ENCODE results near the gene CD2AP.
"Not testable (repeated sequence)": the region's sequence is repeated elsewhere in the genome, so short reads cannot be mapped to it uniquely, and the experiment has no call there.

CD2AP gene

DNA sequence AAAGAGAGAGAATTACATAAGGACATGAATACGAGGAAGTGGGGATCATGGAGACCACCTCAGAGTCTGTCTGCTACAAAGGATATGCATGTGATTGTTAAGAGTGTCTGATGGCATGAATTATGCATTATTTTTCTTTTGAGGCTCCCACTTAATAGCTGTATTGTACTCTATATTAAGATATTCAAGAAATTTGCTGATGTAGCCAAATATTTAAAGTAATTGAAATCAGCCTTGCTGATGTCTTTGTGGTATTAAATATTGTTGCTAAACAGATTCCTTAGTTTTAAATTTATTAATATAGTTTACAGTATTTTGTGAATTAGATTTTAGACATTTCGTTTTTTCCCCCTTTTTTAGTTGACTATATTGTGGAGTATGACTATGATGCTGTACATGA, 25.3 kb downstream of the CD2AP start:
- no peak for DNase-seq

DNA sequence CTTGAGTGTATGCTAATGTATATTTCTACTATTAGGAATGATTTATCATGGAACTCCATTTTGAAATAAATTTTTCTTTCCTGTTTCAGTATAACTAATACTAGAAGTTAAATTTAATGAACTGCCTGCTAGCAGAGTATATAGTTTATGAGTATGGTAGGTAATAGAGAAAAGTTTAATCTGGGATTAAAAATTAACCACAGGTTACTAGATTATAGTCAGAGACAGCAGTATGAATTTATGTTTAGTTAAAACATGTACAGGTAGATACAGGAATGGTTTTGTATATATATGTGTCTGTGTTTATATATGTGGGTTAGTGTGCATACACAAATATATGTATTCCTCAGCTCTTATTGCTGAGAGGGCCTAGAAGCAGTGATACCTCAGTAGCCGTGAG, 32.3 kb downstream of the CD2AP start:
- no peak for DNase-seq

GRCh38 chr6:47512872-47513271, 35.3 kb downstream of the CD2AP start:
- no peak for DNase-seq

DNA sequence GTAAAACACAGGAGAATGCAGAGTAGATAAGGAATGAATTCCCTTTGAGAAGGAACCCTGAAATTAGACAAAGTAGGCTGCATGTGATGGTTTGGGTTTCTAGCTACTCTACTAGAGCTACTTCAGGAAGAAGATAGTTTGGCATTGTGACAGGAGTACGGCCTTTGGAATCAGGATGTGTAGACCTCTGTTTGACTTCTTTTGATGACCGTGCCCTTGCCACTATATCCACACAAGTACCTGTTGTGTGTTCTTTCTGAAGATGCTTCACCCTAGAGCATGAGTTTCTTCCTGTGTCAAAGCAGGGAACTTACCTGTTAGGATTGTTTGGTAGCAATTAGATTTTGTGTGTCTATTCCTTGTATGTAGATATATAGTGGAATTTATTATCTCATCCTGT, 41.7 kb downstream of the CD2AP start:
- no peak for DNase-seq

- no peak for DNase-seq
Measured at GRCh38 chr6:47520282-47520681, 42.7 kb downstream of the CD2AP start.

DNA sequence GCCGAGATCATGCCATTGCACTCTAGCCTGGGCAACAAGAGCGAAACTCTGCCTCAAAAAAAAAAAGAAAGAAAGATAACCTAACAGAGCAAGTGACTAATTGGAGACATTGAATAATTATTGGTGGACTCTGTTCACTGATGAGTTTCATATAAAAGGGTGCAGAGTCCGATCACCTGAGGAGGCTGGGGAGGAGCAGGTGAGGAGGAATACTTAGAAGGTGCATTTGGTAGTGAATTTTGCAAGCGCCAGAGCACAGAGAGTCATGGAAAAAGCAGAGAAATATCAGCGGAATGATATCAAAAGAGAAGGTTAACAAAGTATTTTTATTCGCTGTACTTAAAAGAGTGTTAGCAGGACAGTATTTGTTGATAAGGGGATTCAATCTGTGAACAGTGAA, 44.4 kb downstream of the CD2AP start:
- DNase-seq: no peak

- no peak for DNase-seq
Measured at GRCh38 chr6:47524136-47524845, 46.7 kb downstream of the CD2AP start.

DNA sequence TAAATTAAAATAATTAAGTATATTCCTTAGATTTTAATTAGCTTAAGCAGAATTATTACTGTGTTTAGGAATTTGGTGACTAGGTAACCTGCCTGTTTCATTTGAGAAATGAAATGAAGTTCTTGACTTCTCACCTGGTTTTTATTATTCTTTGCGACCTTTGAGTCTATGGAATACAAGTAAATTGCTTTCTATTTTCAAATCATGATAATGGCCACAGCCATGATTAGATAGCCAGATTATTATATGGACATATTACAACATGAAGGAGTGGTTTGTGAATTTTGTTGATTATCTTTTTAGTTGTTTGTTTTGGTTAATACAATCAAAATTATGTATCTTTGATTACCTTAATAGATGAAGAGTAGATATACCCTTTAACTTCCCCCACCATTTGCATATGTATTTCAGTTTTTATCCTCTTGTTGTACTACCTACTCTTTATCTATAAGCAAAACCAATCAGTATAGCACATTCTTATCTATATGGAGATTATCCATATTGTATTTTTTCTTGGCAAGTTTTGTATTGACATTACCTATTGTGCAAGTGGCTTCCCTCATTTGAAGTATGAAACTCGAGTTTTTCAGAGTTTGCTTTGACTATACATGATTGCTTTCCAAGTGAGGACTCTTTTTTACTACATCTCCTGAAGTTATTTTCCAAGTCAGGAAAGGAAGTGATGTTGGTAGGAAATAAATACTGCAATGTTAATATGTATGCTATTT, 47.9 kb downstream of the CD2AP start:
- no peak for DNase-seq

DNA sequence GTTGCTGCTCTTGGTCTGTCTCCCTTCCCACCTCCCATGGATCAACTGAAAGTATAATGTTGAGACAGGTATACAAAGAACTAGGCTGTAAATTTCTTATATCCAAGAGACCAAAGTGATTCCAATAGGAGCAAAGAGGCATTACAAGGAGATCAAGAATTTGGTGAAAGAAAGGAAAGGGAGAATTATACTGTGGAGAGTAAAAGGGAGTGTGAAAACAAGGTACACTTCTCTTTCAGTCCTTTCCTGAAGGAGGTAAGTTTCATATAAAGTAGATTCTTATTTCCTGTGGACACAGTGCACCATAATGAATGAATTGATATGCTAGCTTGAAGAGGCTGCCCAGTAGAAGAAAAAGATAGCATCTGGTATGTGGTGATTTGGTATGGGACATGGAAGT, 49.7 kb downstream of the CD2AP start:
- DNase-seq: no peak

DNA sequence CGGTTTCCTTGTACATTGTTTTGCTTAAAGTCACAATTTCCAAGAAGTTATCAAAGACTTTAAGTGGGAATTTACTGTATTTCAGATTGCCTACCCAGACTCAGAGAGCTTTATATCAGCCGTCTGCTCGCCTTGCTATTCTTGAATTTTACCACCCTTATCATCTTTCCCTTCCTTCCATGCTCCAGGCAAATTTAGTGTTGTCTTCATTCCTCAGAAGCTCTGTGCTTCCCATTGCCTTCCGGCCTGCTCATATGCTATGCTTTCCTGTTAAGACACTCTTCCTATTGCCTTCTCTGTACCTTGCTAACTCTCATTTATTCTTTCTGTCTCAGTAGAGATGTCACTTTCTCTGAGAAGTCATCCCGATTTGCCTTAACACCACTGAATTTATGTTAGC, 52.1 kb downstream of the CD2AP start:
- DNase-seq: no peak

DNA sequence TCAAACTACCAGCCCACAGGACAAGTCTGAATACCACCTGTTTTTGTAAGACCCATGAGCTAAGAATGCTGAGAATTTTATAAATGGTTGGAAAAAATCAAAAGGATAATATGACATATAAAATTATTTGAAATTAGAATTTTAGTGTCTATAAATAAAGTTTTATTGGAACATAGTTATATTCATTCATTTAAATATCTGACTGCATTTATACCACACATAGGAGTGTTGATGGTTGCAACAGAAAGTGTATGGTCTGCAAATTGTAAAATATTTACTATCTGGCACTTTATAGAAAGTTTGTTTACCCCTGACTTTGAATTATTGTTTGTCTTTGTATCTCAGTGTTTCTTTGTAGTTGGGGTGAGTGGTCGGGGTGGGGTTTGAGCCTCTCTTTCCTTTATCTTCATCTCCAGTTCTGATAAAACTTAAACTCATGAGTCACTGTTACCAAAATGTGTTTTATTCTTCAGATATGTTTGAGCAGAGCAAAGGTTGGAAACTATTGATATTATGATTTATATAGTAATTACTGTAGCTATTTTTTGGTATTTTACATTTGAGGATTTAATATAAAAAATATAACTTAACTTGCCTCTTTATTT, 55.5 kb downstream of the CD2AP start:
- no peak for DNase-seq

DNA sequence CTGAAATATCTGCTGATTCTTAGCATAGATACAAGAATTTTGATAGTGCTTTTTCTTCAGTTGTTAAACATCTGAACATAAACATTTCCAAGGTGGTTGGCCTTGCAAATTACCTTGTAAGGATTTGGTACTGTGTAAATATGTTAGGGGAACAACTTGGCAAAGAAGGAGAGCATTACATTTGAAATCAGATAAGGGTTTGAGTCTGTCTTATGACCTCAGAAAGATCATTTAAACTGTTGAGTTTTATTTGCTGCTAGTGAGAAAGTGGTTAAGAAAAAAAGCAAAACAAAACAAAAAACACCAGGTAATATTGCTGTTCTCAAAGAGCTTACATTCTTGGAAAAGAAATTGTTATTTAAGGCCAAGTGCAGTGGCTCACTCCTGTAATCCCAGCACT, 56.5 kb downstream of the CD2AP start:
- DNase-seq: no peak

- DNase-seq: no peak
Measured at GRCh38 chr6:47535316-47536225, 58.0 kb downstream of the CD2AP start.

GRCh38 chr6:47536816-47537401, 59.3 kb downstream of the CD2AP start:
- DNase-seq: no peak

GRCh38 chr6:47545223-47545622, 67.6 kb downstream of the CD2AP start:
- DNase-seq: no peak

- DNase-seq: no peak
Measured at GRCh38 chr6:47551670-47552069, 74.1 kb downstream of the CD2AP start.

- DNase-seq: no peak
Measured at GRCh38 chr6:47552319-47552718, 74.7 kb downstream of the CD2AP start.

DNA sequence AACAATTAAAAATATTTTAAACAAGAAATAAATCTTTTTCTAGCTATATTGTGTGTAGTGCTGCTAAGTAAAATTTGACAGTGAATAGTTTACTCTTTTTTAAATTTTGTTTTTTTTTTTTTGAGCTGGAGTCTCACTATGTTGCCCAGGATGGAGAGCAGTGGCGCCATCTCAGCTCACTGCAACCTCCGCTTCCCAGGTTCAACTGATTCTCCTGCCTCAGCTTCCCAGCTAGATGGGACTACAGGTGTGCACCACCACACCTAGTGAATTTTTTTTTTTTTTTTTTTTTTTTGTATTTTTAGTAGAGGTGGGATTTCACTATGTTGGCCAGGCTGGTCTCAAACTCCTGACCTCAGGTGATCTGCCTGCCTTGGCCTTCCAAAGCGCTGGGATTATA, 75.7 kb downstream of the CD2AP start:
- not testable (repeated sequence) for DNase-seq

- DNase-seq: not testable (repeated sequence)
Measured at GRCh38 chr6:47556459-47556858, 78.9 kb downstream of the CD2AP start.

- no peak for DNase-seq
Measured at GRCh38 chr6:47563162-47563561, 85.6 kb downstream of the CD2AP start.

DNA sequence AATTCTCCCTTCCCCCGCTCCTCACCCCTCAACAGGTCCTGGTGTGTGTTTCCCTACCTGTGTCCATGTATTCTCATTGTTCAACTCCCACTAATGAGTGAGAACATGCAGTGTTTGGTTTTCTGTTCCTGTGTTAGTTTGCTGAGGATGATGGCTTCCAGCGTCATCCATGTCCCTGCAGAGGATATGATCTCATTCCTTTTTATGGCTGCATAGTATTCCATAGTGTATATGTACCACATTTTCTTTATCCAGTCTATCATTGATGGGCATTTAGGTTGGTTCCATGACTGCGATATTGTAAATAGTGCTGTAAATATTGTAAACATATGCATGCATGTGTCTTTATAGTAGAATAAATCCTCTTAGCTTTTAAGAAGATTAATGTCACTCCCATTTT, 89.0 kb downstream of the CD2AP start:
- DNase-seq: not testable (repeated sequence)

GRCh38 chr6:47567586-47567985, 90.0 kb downstream of the CD2AP start:
- no peak for DNase-seq

GRCh38 chr6:47571488-47571887, 93.9 kb downstream of the CD2AP start:
- no peak for DNase-seq

Data from DMS79 (cell line).